NCI-H748 (cell line): ENCODE measurements around the gene SYT4.

ENCODE experiments used
- DNase-seq: peaks from one replicate; lab custom pipeline; 2025; ENCODE audit not compliant: unreplicated experiment; lab: John Stamatoyannopoulos, UW

The SYT4 gene

DNA sequence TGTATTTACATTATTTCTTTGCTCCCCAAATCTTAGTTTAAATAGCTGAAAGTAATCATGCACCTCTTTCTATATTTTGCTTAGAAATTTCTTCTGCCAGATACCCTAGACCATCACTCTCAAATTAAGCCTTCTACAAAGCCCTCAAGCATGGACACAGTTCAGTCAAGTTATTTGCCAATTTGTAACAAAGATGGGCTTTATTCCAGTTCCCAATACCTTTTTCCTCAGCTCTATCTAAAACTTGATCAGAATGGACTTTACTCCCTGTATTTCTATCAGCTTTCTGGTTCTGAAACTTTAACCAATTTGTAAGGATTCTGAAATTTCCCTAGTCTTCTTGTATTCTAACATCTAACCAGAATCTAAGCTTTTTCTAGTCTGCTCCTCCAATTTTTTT is 56.6 kb downstream of the SYT4 start:
- no peak for DNase-seq
